DMS153 (cell line): ENCODE measurements around the gene TTLL12.
"Not testable (repeated sequence)": the region's sequence is repeated elsewhere in the genome, so short reads cannot be mapped to it uniquely, and the experiment has no call there.

Source experiments
- DNase-seq: peaks from one replicate; lab custom pipeline; 2025; lab: John Stamatoyannopoulos, UW

Gene TTLL12

DNA sequence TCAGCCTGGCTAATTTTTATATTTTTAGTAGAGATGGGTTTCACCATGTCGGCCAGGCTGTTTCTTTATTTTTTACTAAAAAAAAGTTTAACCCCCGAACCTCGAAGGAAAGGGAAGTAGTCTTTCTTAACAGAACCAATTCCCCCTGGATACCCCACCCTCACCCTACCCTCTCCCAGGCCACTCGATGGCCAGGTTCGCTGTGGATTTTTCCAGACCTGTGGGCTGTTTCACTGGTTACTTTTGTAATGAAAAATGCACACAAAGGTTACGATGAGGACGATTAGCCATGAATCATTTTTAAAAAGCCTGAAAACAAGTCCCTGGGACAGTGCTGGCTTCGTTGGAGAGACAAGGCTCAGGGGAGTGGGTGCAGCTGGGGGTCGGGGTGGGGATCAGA is 33.0 kb downstream of the TTLL12 start:
- no peak for DNase-seq

- peak; percentile 29 for DNase-seq
These were observed 34.4 kb downstream of the TTLL12 start for GRCh38 chr22:43152357-43153071.

DNA sequence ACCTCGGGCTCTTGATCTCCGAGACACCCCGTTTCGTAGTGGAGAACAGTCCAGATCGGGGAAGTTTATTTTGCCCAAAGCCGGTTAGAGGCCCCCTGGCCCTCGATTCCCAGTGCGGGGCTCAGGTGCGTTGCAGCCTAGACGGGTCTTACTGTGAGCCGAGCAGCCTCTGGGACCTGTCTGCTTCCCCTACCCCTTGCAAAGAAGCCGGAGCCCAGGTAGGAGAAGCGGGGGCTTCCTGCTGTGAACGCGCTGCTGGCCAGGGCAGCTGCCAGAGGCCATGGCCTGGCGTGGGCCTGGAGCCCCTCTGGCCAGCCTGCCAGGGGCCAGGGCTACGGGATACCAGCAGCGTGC is 35.0 kb downstream of the TTLL12 start:
- no peak for DNase-seq

DNA sequence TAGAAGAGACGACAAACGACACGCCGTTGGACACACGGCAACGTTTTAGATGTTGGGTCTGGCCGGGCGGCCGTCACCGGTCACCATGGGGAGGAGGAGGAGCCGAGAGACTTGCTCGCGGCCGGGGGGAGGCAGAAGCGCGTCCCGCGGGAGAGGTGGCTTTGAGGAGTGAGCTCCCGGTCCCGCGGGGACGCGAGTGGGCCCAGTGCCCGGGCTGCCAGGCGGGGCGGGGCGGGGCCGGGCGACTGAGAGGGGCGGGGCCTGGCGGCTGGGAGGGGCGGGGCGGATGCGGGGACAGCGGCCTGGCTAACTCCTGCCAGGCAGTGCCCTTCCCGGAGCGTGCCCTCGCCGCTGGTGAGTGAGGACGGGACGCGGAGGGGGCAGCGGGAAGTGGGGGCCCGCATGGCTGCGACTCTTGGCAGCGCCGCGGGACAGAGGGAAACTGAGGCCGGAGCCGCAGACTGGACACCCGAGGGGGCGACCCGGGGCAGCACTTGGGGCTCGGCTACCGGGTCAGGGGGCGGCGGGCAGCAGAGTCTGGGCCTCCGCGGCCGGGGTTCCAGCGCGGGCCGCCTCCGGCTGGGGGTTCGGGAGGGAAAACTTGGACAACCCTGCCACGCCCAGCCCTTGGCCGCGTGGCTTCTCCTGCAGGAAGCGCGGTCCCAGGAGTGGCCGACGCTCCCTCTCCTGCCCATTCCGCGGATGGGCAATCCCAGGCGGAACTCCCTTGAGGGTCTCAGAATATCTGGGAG is 35.5 kb downstream of the TTLL12 start, which contains the start of gene TSPO:
TSS of gene TSPO (plus strand) at position 309 of the 752 bp plus-strand sequence. CDS start 7,680 bp downstream, outside the sequence.
- no peak for DNase-seq

DNA sequence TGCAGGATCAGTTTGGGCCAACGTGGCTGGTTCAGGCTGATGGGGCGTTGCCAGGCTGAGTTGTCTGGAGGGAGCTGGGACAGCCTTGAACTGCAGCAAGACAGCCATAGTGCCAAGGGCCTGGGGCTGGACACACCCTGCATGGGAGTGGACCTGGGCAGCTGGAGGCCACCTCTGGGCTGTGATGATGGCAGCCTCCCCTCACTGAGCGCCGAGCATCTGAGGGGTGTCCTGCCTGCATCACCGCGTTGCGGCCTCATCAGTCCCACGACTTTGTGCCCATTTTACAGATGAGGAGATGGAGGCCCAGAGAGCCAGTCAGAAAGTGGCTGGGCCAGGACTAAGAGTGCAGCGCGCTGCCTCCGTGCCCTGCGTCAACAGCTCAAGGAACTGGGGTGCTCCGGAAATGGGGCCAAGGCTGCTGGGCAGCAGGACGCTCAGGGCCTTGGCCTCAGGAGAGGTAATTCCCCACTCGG is 36.2 kb downstream of the TTLL12 start:
- no peak for DNase-seq

- DNase-seq = no peak
These were observed 38.4 kb downstream of the TTLL12 start for GRCh38 chr22:43148581-43148980.

GRCh38 chr22:43147821-43148220 is 39.1 kb downstream of the TTLL12 start:
- no peak for DNase-seq

GRCh38 chr22:43146332-43146731 is 40.6 kb downstream of the TTLL12 start:
- not testable (repeated sequence) for DNase-seq

DNA sequence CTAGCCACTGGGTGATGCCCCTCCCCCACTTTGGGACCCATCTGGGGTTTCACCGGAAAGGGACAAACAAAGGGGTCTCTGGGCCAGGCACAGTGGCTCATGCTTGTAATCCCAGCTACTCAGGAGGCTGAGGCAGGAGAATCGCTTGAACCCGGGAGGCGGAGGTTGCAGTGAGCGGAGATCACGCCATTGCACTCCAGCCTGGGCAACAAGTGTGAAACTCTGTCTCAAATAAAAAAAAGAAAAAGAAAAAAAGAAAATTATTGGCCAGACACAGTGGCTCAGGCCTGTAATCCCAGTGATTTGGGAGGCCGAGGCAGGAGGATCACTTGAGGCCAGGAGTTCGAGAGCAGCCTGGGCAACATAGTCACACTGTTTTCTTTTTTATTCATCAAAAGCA is 41.6 kb downstream of the TTLL12 start:
- not testable (repeated sequence) for DNase-seq

GRCh38 chr22:43144949-43145348 is 42.0 kb downstream of the TTLL12 start:
- no peak for DNase-seq

DNA sequence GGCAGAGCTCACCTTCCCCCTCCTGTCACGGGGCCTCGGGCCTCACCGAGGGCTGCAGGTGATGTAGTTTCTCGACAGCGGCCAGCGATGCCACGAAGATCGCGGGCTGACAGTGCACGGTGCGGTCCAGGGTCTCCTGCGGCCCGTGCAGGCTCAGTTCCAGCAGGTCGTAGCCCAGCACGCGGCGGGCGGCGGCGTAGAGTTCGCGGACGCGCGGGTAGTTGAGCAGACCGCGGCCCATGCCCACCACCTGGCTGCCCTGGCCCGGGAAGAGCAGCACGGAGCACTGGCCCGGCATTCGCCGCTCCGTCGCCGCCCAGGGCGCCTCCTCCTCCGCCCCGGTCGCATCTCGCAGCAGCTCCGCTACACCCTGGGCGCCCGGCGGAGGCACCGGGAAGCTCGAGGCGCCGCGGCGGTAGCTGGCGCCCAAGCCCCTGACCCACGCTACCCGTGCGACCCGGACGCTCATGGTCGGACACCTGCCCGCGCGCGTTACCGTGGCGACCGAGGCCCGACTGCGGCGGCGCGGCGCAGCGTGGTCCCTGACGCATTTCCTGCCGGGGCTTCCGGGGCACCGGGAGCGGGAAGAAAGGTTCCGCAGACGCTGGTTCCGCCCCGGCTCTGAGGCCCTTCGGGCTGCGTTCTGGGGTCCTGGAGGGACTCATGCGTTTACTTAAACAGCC is 43.9 kb downstream of the TTLL12 start, which contains the start of gene MCAT:
TSS of gene MCAT (minus strand) at position 519 of the 683 bp plus-strand sequence. CDS start at position 469, 50 bp downstream.
- peak; percentile 29 for DNase-seq

GRCh38 chr22:43136801-43137200 is 50.1 kb downstream of the TTLL12 start:
- no peak for DNase-seq

DNA sequence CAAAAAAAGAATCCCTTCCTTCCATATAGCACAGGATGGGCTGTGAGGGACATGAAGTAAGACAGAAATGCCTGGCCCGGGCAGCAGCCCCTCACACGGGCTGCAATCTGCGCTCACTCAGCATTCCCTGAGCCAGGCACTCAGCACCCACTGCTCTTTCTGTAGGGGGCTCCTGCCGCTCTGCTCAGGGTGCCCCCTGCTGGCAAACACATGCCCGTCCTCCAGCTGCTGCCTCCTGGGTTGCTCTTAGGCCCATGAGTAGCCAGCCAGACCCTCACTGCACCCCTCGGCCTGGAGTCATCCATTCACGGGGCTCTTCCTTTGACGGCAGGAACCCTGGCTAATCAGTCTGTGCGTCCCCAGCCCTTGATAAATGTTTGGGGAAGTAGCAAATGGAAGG is 50.7 kb downstream of the TTLL12 start:
- DNase-seq = no peak

DNA sequence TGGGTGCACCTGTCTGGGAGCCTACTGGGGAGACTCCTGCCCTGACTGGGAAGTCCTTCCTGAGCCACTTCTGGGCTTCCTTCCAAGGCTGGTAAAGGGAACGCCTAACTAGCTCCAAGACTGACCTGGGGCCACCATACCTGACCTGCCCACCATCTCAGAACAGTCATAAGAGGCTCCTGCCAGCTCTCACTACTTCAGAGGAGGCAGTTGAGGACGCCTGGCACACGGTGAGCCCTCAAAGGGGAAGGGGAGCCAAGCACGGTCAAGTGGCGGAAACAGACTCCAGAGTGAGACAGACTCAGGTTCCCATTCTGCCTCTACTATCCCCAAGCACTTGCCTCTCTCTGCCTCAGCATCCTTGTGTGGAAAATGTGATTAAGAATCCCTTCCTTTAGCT is 51.4 kb downstream of the TTLL12 start:
- no peak for DNase-seq

DNA sequence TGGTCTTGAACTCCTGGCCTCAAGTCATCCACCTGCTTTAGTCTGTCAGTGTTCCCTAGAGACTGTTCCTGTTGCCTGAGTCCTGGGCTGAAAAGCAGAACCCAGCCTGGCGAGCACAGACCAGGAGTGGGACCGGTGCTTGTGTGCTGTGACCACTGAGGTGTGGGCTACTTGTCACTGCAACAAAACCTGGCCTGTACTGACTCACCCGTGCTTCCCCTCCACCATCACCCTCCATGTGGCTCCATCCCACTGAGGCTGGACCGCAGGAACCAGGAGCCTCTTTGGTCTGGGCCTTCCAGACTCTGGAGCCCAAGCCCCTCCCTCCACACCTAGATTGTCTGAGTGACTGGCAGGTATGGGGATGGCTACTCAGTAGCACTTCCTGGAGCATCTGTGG is 52.4 kb downstream of the TTLL12 start:
- no peak for DNase-seq

DNA sequence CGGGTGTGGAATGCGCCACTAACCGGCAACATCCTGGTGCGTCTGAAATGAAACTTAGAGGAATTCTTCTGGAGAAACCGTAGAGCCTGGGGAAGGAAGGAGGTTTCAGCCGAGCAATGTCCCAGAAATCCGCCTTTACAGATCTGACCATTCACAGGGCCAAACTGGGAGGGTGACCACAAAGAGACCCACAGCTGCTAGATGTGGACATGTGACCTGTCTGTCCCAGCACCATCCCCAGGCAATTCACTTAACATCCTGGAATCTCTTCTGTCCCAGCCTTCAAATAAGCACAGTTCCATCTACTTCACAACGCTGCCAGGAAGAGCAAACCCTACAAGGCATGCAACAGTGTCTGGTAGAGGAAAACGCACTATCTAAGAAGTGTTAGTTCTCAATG is 53.5 kb downstream of the TTLL12 start:
- DNase-seq = no peak

- no peak for DNase-seq
These were observed 55.0 kb downstream of the TTLL12 start for GRCh38 chr22:43131773-43132501.

- no peak for DNase-seq
These were observed 57.2 kb downstream of the TTLL12 start for GRCh38 chr22:43129426-43130425.

DNA sequence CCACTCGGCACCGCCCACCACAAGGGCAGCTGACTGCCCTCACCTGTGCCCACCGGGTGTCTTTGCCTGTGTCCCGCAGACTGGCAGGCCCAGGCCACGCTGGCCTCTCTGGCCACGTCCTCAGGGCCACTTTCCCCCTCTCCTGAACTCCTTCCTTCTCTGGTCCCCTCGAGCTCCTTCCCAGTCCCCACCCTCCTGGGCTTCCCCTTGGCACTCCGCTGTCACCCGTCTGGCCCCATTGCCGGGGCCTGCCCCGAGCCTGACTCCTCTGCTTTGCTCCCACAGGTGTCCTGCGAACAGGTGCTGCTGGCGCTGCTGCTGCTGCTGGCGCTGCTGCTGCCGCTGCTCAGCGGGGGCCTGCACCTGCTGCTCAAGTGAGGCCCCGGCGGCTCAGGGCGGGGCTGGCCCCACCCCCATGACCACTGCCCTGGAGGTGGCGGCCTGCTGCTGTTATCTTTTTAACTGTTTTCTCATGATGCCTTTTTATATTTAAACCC is 58.0 kb downstream of the TTLL12 start:
- peak; percentile 70 for DNase-seq

DNA sequence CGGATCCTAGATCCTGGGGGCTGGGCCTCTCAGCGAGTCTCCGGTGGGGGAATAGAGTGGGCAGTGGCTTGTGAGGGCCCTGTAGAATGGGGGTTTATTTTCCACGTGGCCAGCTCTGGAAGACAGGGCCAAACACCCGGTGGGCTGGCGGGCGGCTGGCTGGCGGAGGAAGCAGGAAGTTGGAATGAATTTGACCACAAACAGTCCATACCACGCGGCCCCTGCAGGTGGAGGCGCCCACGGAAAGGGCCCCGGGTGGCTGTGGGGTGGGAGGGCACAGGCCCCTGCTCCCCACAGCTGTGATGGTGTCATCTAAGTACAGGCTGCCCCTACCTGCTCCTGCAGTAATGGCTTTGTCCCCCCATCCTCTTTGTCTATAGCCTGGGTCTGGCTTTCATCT is 58.8 kb downstream of the TTLL12 start:
- no peak for DNase-seq
